GM12878 (cell line): Measurements from ENCODE around the gene SLX9. TPM values are rescaled to one million over a fixed set of nuclear protein-coding genes. Genes with fewer than 3 reads are reported as not detected.

Experiments
- ATAC-seq: fragments of 200-7000 bp; cut with Tn5 transposase; 3 replicates; pipeline ENCODE4 v1.9.1; 2020; ENCODE audit warnings: mild to moderate bottlenecking, moderate library complexity
- BruUV-seq: library from RNA; stranded (reverse); fragments of 400-500 nt; replicated peaks from 2 replicates; lab custom pipeline; 2021; lab: Mats Ljungman, UMichigan
- CTCF ChIA-PET: fragments of 300-600 bp; sonication (Branson Sonifier 250); formaldehyde crosslinking; extraction: SDS; loops from one replicate; lab custom pipeline; 2021; ENCODE audit warnings: inconsistent platforms; lab: Yijun Ruan, JAX
- POLR2A ChIA-PET: fragments of 350-600 bp; formaldehyde crosslinking; extraction: SDS; loops from one replicate; lab custom pipeline; 2021; ENCODE audit warnings: inconsistent platforms; lab: Charles Lee
- RAD21 ChIA-PET: fragments of 300-600 bp; sonication (Branson Sonifier 250); formaldehyde crosslinking; loops from one replicate; lab custom pipeline; 2023; ENCODE audit warnings: antibody characterized with exemption; ENCODE audit not compliant: unreplicated experiment; lab: Charles Lee
- SMC1A ChIA-PET: fragments of 300-600 bp; sonication (Branson Sonifier 250); formaldehyde crosslinking; loops from one replicate; lab custom pipeline; 2023; ENCODE audit not compliant: unreplicated experiment, uncharacterized antibody; lab: Charles Lee
- DNase-seq: peaks from one replicate; pipeline ENCODE4 v3.0.0-alpha.2; 2011; ENCODE audit warnings: low read depth, low spot score
- FAIRE-seq: peaks from 3 replicates; lab custom pipeline; 2011; peaks lifted over from hg19 to GRCh38; lab: Jason Lieb, UNC
- H2AFZ ChIP-seq: 2 replicates; pipeline ENCODE4 v1.6.0; 2011; ENCODE audit warnings: low read depth, low read length, control low read depth; ENCODE audit not compliant: control insufficient read depth
- H3K27ac ChIP-seq: 2 replicates; pipeline ENCODE4 v1.5.1; 2011; ENCODE audit warnings: control low read depth; ENCODE audit not compliant: control insufficient read depth, insufficient read depth
- H3K27me3 ChIP-seq, 2 experiments: replicated peaks in 1 of 2; 2 replicates each; pipeline versions ENCODE4 v1.6.0 to v1.6.1; 2011; ENCODE audit warnings: low read length in 1 of 2; ENCODE audit not compliant: control insufficient read depth in 2 of 2, insufficient read depth in 2 of 2
- H3K36me3 ChIP-seq, 2 experiments: 2 replicates each; pipeline ENCODE4 v1.5.1; 2011; ENCODE audit warnings: low read length in 1 of 2; ENCODE audit not compliant: control insufficient read depth in 2 of 2, insufficient read depth in 2 of 2
- H3K4me1 ChIP-seq: 2 replicates; pipeline ENCODE4 v1.6.1; 2011; ENCODE audit warnings: mild to moderate bottlenecking, low read length, moderate library complexity, mixed read lengths; ENCODE audit not compliant: control insufficient read depth, insufficient read depth
- H3K4me2 ChIP-seq: 2 replicates; pipeline ENCODE4 v1.6.0; 2011; ENCODE audit warnings: control low read depth; ENCODE audit not compliant: control insufficient read depth, insufficient read depth
- H3K4me3 ChIP-seq: fragments of 200-600 bp; sonication (generic); 2 replicates; pipeline ENCODE4 v1.5.1; 2016
- H3K79me2 ChIP-seq: 2 replicates; pipeline ENCODE4 v1.6.0; 2011; ENCODE audit warnings: low read length; ENCODE audit not compliant: control insufficient read depth, insufficient read depth
- H3K9ac ChIP-seq: 2 replicates; pipeline ENCODE4 v1.8.0; 2011; ENCODE audit warnings: low read length, control low read depth, mixed read lengths; ENCODE audit not compliant: control insufficient read depth, insufficient read depth
- H3K9me3 ChIP-seq: replicated peaks from 3 replicates; pipeline ENCODE4 v1.5.1; 2011; ENCODE audit warnings: mild to moderate bottlenecking, low read length; ENCODE audit not compliant: control insufficient read depth, insufficient read depth
- H4K20me1 ChIP-seq: 2 replicates; pipeline ENCODE4 v1.6.0; 2011; ENCODE audit not compliant: control insufficient read depth, insufficient read depth
- CTCF ChIP-seq, 3 experiments: IDR thresholded peaks in 2 of 3; conservative IDR thresholded peaks in 1 of 3; 2 replicates each; pipeline ENCODE4 v1.5.1; 2011; ENCODE audit warnings: low read depth in 3 of 3, low read length in 3 of 3, mild to moderate bottlenecking in 3 of 3, control low read depth in 2 of 3, moderate library complexity in 2 of 3, inconsistent platforms in 1 of 3, mixed read lengths in 1 of 3; ENCODE audit not compliant: control insufficient read depth in 2 of 3, insufficient read depth in 1 of 3; ENCODE audit errors: extremely low read depth in 1 of 3
- DPF2 ChIP-seq: fragments of 450-650 bp; IDR thresholded peaks from 2 replicates; pipeline ENCODE4 v1.6.1; 2017; ENCODE audit warnings: mild to moderate bottlenecking
- FOXM1 ChIP-seq: IDR thresholded peaks from 2 replicates; pipeline ENCODE4 v1.6.1; 2012; ENCODE audit warnings: low read depth, mild to moderate bottlenecking, inconsistent platforms, low read length, moderate library complexity
- HSF1 ChIP-seq: fragments of 150-350 bp; IDR thresholded peaks from 2 replicates; pipeline ENCODE4 v1.6.1; 2014; ENCODE audit warnings: mild to moderate bottlenecking, low read depth, low read length
- IRF3 ChIP-seq: fragments of 450-650 bp; IDR thresholded peaks from 2 replicates; pipeline ENCODE4 v1.6.1; 2014; ENCODE audit warnings: mild to moderate bottlenecking
- MLLT1 ChIP-seq: fragments of 450-650 bp; IDR thresholded peaks from 2 replicates; pipeline ENCODE4 v1.6.1; 2016; ENCODE audit warnings: mild to moderate bottlenecking
- NFXL1 ChIP-seq: fragments of 450-650 bp; IDR thresholded peaks from 2 replicates; pipeline ENCODE4 v1.6.1; 2017; ENCODE audit warnings: antibody characterized with exemption, mild to moderate bottlenecking, borderline replicate concordance
- NR2C2 ChIP-seq: IDR thresholded peaks from 2 replicates; pipeline ENCODE4 v1.6.1; 2011; ENCODE audit warnings: borderline replicate concordance, low read depth; ENCODE audit not compliant: control insufficient read depth, insufficient read length
- STAT3 ChIP-seq: IDR thresholded peaks from 2 replicates; pipeline ENCODE4 v1.6.1; 2011; ENCODE audit warnings: low read depth, low read length, improper control_type of control experiment
- ZBED1 ChIP-seq: IDR thresholded peaks from 2 replicates; pipeline ENCODE4 v1.6.1; 2016; ENCODE audit warnings: borderline replicate concordance
- ZNF592 ChIP-seq: fragments of 450-650 bp; IDR thresholded peaks from 2 replicates; pipeline ENCODE4 v1.6.1; 2017; ENCODE audit warnings: mild to moderate bottlenecking, moderate library complexity
- ZSCAN29 ChIP-seq: fragments of 450-650 bp; IDR thresholded peaks from 2 replicates; pipeline ENCODE4 v1.6.1; 2017; ENCODE audit warnings: mild to moderate bottlenecking, moderate library complexity
- WGBS: methylation state at CpG from one replicate; pipeline ENCODE4 v1.1.6; 2016; ENCODE audit warnings: low lambda C conversion rate; ENCODE audit not compliant: insufficient replicate concordance, insufficient coverage; ENCODE audit errors: missing lambda C conversion rate; 5-methylcytosine and 5-hydroxymethylcytosine counted together
- in situ Hi-C: fragments of 300-500 bp; cut with MboI; formaldehyde crosslinking; loops from 9 replicates; pipeline ENCODE4 v1.14.3; 2018; ENCODE audit warnings: mixed read lengths
- intact Hi-C: fragments of 100-400 bp; cut with micrococcal nuclease; formaldehyde crosslinking; loops from one replicate; pipeline ENCODE4 v1.14.2; 2022; ENCODE audit not compliant: unreplicated experiment
- polyA plus RNA-seq, 11 experiments: library from polyadenylated mRNA; depleted of rRNA in 4 of 11; unstranded in 6 of 11; stranded (reverse) in 5 of 11; fragments of >200 nt; fragmentation: Nextera tagmentation in 4 of 11; fragmentation: Illumina TruSeq in 1 of 11; extraction: Ambion mirVana in 4 of 11; extraction: Trizol in 1 of 11; gene quantifications; 1 replicate in 1 of 11; 2 replicates in 10 of 11; pipeline versions ENCODE4 v1.2.1 to v1.2.3, GENCODE V29; 2011 to 2016; ENCODE audit warnings: inconsistent platforms in 2 of 11, missing spikeins in 2 of 11, low read depth in 1 of 11
- total RNA-seq, 4 experiments: library from RNA; depleted of rRNA in 3 of 4; stranded (reverse); fragments of >200 nt in 3 of 4; fragmentation: Illumina TruSeq in 1 of 4; extraction: Trizol in 1 of 4; gene quantifications; 2 replicates each; pipeline versions ENCODE4 v1.2.1 to v1.2.3, GENCODE V29; 2013 to 2021

The SLX9 gene
- total and polyA plus RNA-seq, 10 of the 15 experiments (the other 5 are each of a cell fraction or from before 2014, with no cell fraction given) = 0.69 to 81.3 (median 33.9) TPM

GRCh38 chr21:44985441-44986401 is 45.9 kb downstream of the SLX9 start:
- H3K4me2 ChIP-seq = no peak overlapping the region
- ATAC-seq = no peak
- H3K27me3 ChIP-seq = no peaks in the 10 kb centered on the region
- H3K4me3 ChIP-seq = no peak overlapping the region
- H2AFZ ChIP-seq = no peak overlapping the region
- no peaks in the 10 kb centered on the region for H4K20me1 ChIP-seq
- in situ Hi-C loops = no loop called here
- POLR2A ChIA-PET = no interaction called here
- DNase-seq = no peak
- no peaks in the 10 kb centered on the region for H3K9me3 ChIP-seq
- H3K36me3 ChIP-seq = no peaks in the 10 kb centered on the region
- SMC1A ChIA-PET = interaction anchor here (0.6 kb wide), 1 partner anchor 140 kb away, joined by 3 read pairs; no protein-coding TSS in a partner anchor
- no peak for FAIRE-seq
- CTCF ChIA-PET = interaction anchor here (1.5 kb wide), 1 partner anchor 155 kb away, joined by 4 read pairs; no protein-coding TSS in a partner anchor
- RAD21 ChIA-PET = no interaction called here
- H3K9ac ChIP-seq = no peak overlapping the region
- intact Hi-C loops = no loop called here
- TF ChIP-seq CTCF (IDR thresholded peaks at IDR 0.05 in 2 of 3, conservative IDR thresholded peaks at IDR 0.05 in 1 of 3; ENCODE audit: control insufficient read depth in 2 of 3, extremely low read depth in 1 of 3, insufficient read depth in 1 of 3, low read depth in 3 of 3, low read length in 3 of 3) (no peak), HSF1 (no peak), ZSCAN29 (no peak), MLLT1 (no peak), NFXL1 (no peak), DPF2 (no peak), FOXM1 (no peak), ZNF592 (no peak), NR2C2 (no peak), STAT3 (no peak), ZBED1 (no peak), IRF3 (no peak)
- WGBS = 35% methylated on average over 26 of the region's 26 CpGs
- H3K79me2 ChIP-seq = no peaks in the 10 kb centered on the region
- H3K27ac ChIP-seq = no peak overlapping the region
- no TSS peak for BruUV-seq
- H3K4me1 ChIP-seq = no peaks in the 10 kb centered on the region
